GM13977 (cell line): ENCODE results near the gene APOBEC3C.

Source experiments
- DNase-seq: peaks from one replicate; pipeline ENCODE4 v3.0.0; 2012; ENCODE audit warnings: low spot score
- in situ Hi-C: fragments of 300-500 bp; cut with MboI; formaldehyde crosslinking; loops from one replicate; pipeline ENCODE4 v1.12.0; 2022; ENCODE audit warnings: low sequenced_read_pairs, low pct_unique_long_range_greater_than_20kb, mixed read lengths, inconsistent platforms; ENCODE audit not compliant: unreplicated experiment
- TF ChIP-seq, protein P1 (sequence below): IDR thresholded peaks from 2 replicates; pipeline ENCODE4 v1.5.1; 2012; ENCODE audit warnings: mild to moderate bottlenecking, control low read depth; ENCODE audit not compliant: insufficient read depth; ENCODE audit errors: extremely low read depth, missing control alignments

APOBEC3C gene

GRCh38 chr22:38967451-38968450 lies 46.3 kb upstream of the APOBEC3C start:
- in situ Hi-C loops: no loop called here
- peak; percentile 14 for DNase-seq
- TF ChIP-seq, protein P1, sequence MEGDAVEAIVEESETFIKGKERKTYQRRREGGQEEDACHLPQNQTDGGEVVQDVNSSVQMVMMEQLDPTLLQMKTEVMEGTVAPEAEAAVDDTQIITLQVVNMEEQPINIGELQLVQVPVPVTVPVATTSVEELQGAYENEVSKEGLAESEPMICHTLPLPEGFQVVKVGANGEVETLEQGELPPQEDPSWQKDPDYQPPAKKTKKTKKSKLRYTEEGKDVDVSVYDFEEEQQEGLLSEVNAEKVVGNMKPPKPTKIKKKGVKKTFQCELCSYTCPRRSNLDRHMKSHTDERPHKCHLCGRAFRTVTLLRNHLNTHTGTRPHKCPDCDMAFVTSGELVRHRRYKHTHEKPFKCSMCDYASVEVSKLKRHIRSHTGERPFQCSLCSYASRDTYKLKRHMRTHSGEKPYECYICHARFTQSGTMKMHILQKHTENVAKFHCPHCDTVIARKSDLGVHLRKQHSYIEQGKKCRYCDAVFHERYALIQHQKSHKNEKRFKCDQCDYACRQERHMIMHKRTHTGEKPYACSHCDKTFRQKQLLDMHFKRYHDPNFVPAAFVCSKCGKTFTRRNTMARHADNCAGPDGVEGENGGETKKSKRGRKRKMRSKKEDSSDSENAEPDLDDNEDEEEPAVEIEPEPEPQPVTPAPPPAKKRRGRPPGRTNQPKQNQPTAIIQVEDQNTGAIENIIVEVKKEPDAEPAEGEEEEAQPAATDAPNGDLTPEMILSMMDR: no peak

GRCh38 chr22:38968801-38969200 lies 45.3 kb upstream of the APOBEC3C start:
- TF ChIP-seq, protein P1: no peak
- in situ Hi-C loops: no loop called here
- DNase-seq: no peak

DNA sequence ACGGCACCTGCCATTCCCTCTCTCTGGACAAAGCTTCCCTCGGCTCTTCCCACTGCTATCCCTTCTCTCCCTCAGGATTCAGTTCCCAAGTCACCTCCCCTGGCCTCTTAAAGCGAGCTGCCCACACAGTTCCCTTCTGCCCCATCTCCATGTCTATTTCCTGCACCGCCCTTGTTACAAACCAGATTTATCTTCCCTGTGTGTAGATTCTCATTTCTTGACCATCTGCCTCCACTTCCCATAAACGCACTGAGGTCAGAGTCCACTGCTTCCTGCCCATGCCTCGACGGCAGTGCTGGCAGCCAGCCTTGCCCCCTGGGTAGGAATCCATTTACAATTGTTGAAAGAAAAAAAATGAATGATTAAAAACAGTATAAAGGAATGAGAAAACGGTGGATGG lies 43.5 kb upstream of the APOBEC3C start:
- in situ Hi-C loops: no loop called here

GRCh38 chr22:38971202-38971601 lies 42.9 kb upstream of the APOBEC3C start:
- no peak for DNase-seq
- TF ChIP-seq, protein P1: no peak
- in situ Hi-C loops: no loop called here

More for the DNA sequence above, 43.5 kb upstream of the APOBEC3C start:
- no peak for DNase-seq
- TF ChIP-seq, protein P1: no peak

DNA sequence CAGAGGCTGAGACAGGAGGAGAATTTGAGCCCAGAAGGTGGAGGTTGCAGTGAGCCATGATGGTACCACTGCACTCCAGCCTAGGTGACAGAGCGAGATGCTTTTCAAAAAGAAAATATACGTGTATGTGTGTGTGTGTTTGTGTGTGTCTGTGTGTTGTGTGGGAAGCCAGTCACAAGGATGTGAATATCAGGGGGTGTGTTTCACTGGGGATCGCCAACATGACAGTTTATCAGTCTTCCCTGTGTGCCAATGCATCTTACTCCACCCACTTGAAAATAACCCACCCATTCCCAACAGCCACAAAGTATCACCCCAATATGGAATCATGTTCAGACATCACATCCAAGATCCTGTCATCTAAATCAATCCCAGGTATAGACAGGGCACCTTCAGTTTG lies 42.3 kb upstream of the APOBEC3C start:
- TF ChIP-seq, protein P1: no peak
- in situ Hi-C loops: no loop called here
- DNase-seq: no peak

DNA sequence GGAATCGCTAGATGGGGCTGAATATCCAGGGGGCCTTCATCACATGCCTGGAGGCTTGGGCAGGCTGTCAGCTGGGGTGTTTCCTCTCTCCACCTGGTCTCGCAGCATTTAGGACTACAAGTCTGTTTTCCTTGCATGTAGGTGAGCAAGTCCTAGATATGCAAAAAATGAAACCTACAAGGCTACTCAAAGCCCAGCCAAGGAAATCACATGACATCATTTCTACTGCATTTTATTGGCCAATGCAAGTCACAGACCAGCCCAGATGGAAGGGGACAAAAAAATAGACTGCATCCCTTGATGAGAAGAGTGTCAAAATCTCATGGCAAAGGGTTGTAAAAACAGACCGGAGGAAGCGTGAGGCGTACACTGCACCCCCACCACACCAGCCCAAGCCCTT lies 41.5 kb upstream of the APOBEC3C start:
- no peak for DNase-seq
- in situ Hi-C loops: no loop called here
- TF ChIP-seq, protein P1: no peak
